Smooth muscle cell (in vitro differentiated cells): ENCODE measurements around the gene FAT1. TPM values are rescaled to one million over a fixed set of nuclear protein-coding genes. Genes with fewer than 3 reads are reported as not detected.

Source experiments
- DNase-seq: peaks from one replicate; lab custom pipeline; 2025; ENCODE audit not compliant: unreplicated experiment; lab: John Stamatoyannopoulos, UW
- H2AFZ ChIP-seq: fragments of 200-600 bp; sonication (generic); 2 replicates; pipeline ENCODE4 v1.6.0; 2016; ENCODE audit warnings: antibody characterized with exemption, low read depth, mild to moderate bottlenecking
- H3F3A ChIP-seq: fragments of 200-600 bp; sonication (generic); 2 replicates; pipeline ENCODE4 v1.6.0; 2017; ENCODE audit warnings: antibody characterized with exemption, low read depth
- H3K27ac ChIP-seq: fragments of 200-600 bp; sonication (generic); 2 replicates; pipeline ENCODE4 v1.5.1; 2016; ENCODE audit warnings: low read depth, mild to moderate bottlenecking
- H3K27me3 ChIP-seq: fragments of 200-600 bp; sonication (generic); 2 replicates; pipeline ENCODE4 v1.6.1; 2016; ENCODE audit warnings: low read depth, mild to moderate bottlenecking
- H3K36me3 ChIP-seq: fragments of 200-600 bp; sonication (generic); 2 replicates; pipeline ENCODE4 v1.5.1; 2016; ENCODE audit warnings: low read depth
- H3K4me1 ChIP-seq: fragments of 200-600 bp; sonication (generic); 2 replicates; pipeline ENCODE4 v1.5.1; 2016; ENCODE audit warnings: low read depth
- H3K4me2 ChIP-seq: fragments of 200-600 bp; sonication (generic); 2 replicates; pipeline ENCODE4 v1.6.0; 2016; ENCODE audit warnings: mild to moderate bottlenecking
- H3K4me3 ChIP-seq: fragments of 200-600 bp; sonication (generic); 2 replicates; pipeline ENCODE4 v1.5.1; 2016; ENCODE audit warnings: mild to moderate bottlenecking
- H3K79me2 ChIP-seq: fragments of 200-600 bp; sonication (generic); 2 replicates; pipeline ENCODE4 v1.6.0; 2016; ENCODE audit warnings: low read depth, mild to moderate bottlenecking
- H3K9ac ChIP-seq: fragments of 200-600 bp; sonication (generic); 2 replicates; pipeline ENCODE4 v1.6.0; 2016; ENCODE audit warnings: low read depth
- H3K9me3 ChIP-seq: fragments of 200-600 bp; sonication (generic); replicated peaks from 2 replicates; pipeline ENCODE4 v1.5.1; 2016; ENCODE audit warnings: low read depth
- H4K20me1 ChIP-seq: fragments of 200-600 bp; sonication (generic); 2 replicates; pipeline ENCODE4 v1.6.0; 2016; ENCODE audit warnings: low read depth
- WGBS: methylation state at CpG from one replicate; pipeline ENCODE4 v1.1.7; 2016; ENCODE audit warnings: low lambda C conversion rate; 5-methylcytosine and 5-hydroxymethylcytosine counted together
- polyA plus RNA-seq: library from polyadenylated mRNA; unstranded; fragments of >200 nt; fragmentation: Nextera tagmentation; extraction: Ambion mirVana; gene quantifications from 2 replicates; pipeline ENCODE4 v1.2.1, GENCODE V29; 2016
- total RNA-seq: library from RNA; depleted of rRNA; stranded (reverse); fragments of >200 nt; gene quantifications from 2 replicates; pipeline ENCODE4 v1.2.3, GENCODE V29; 2014
- TF ChIP-seq, protein P1 (sequence below): fragments of 200-600 bp; sonication (generic); IDR thresholded peaks from 2 replicates; pipeline ENCODE4 v1.5.1; 2017; ENCODE audit warnings: borderline replicate concordance, mild to moderate bottlenecking, antibody characterized with exemption; ENCODE audit not compliant: insufficient read depth, poor library complexity, severe bottlenecking

The FAT1 gene
- total and polyA plus RNA-seq, 2 experiments from 2014 or later = 42.4 to 395 TPM

DNA sequence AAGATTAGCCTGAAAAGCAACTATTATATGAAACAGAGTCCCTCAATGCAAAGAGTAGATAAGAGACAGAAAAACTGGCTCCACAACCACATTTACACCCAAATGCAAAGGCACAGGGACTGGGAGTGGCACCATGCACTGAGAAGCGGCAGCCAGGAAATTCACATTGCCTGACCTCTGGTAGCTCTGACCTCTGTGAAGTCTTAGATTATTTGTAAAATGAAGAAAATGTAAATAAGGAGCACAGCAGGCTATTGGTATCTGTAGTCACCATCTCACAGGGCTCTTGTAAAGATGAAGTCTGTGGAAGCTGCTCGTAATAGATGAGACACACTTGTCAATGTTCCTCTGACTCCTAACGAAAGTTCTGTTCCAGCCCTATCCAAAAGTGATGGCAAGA is 69.7 kb downstream of the FAT1 start:
- TF ChIP-seq, protein P1, sequence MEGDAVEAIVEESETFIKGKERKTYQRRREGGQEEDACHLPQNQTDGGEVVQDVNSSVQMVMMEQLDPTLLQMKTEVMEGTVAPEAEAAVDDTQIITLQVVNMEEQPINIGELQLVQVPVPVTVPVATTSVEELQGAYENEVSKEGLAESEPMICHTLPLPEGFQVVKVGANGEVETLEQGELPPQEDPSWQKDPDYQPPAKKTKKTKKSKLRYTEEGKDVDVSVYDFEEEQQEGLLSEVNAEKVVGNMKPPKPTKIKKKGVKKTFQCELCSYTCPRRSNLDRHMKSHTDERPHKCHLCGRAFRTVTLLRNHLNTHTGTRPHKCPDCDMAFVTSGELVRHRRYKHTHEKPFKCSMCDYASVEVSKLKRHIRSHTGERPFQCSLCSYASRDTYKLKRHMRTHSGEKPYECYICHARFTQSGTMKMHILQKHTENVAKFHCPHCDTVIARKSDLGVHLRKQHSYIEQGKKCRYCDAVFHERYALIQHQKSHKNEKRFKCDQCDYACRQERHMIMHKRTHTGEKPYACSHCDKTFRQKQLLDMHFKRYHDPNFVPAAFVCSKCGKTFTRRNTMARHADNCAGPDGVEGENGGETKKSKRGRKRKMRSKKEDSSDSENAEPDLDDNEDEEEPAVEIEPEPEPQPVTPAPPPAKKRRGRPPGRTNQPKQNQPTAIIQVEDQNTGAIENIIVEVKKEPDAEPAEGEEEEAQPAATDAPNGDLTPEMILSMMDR = no peak
- Histone ChIP-seq H4K20me1 (peaks cover 98% of the 10 kb centered on the region), H2AFZ (no peak overlapping the region), H3F3A (no peaks in the 10 kb centered on the region), H3K4me1 (peaks cover 10% of the 10 kb centered on the region), H3K27ac (no peak overlapping the region), H3K9ac (no peak overlapping the region), H3K79me2 (peaks cover 4% of the 10 kb centered on the region), H3K36me3 (no peaks in the 10 kb centered on the region), H3K27me3 (no peaks in the 10 kb centered on the region), H3K9me3 (no peaks in the 10 kb centered on the region), H3K4me3 (no peak overlapping the region), H3K4me2 (no peak overlapping the region)
- DNase-seq = no peak
- WGBS = 71% methylated on average over 3 of the region's 3 CpGs

DNA sequence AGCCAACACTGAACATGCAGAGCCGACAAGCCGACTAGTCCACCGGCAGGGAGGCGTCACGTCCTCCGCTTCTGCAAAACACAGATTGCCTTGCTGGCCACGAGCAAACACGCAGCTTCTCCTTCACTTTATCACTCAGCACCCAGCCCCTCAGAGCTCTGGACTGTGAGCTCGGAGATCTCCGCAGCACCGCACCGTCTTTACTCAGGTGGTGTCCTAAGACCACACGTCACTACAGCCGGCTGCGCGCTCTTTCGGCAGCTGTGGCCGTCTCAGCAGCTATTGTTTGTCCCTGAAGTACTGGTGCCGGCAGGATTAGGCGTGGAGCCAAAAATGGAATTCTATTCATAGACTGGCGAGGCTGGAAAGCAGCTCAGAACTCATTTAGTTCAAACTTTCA is 72.0 kb downstream of the FAT1 start:
- H2AFZ ChIP-seq = no peak overlapping the region
- WGBS = 86% methylated on average over 21 of the region's 21 CpGs
- H4K20me1 ChIP-seq = peaks cover 85% of the 10 kb centered on the region
- no peak for DNase-seq
- no peaks in the 10 kb centered on the region for H3K27me3 ChIP-seq
- H3K9ac ChIP-seq = no peak overlapping the region
- H3K4me2 ChIP-seq = no peak overlapping the region
- no peaks in the 10 kb centered on the region for H3K9me3 ChIP-seq
- TF ChIP-seq, protein P1 = no peak
- no peaks in the 10 kb centered on the region for H3K36me3 ChIP-seq
- H3F3A ChIP-seq = no peaks in the 10 kb centered on the region
- H3K79me2 ChIP-seq = peaks cover 4% of the 10 kb centered on the region
- H3K27ac ChIP-seq = no peak overlapping the region
- peaks cover 10% of the 10 kb centered on the region for H3K4me1 ChIP-seq
- H3K4me3 ChIP-seq = no peak overlapping the region

DNA sequence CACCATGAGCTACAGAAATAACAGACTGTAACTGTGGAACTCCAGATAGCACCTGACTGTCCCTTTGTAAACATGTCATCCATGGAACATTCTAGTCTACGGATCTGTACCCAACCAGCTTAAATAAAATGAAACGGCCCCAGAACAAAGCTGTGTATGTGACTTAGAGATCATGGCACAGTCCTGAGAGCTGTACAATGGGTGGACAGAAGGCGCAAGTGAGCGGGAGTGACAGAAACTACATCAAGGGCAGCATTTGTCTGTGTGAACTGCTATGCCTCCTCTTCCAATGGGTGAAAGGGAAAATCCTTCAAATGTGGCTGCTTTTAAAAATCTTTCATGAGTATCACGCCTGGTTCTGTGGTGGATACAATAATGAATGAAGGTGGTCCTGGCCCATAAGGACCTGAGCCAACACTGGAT is 72.5 kb downstream of the FAT1 start:
- no peak overlapping the region for H3K4me2 ChIP-seq
- 96% methylated on average over 5 of the region's 5 CpGs for WGBS
- DNase-seq = no peak
- H3K4me3 ChIP-seq = no peak overlapping the region
- H3K9me3 ChIP-seq = no peaks in the 10 kb centered on the region
- no peak overlapping the region for H3K9ac ChIP-seq
- peaks cover 4% of the 10 kb centered on the region for H3K79me2 ChIP-seq
- peaks cover 82% of the 10 kb centered on the region for H4K20me1 ChIP-seq
- no peak overlapping the region for H3K27ac ChIP-seq
- H3K4me1 ChIP-seq = peaks cover 10% of the 10 kb centered on the region
- TF ChIP-seq, protein P1 = no peak
- no peaks in the 10 kb centered on the region for H3K36me3 ChIP-seq
- H3K27me3 ChIP-seq = no peaks in the 10 kb centered on the region
- H3F3A ChIP-seq = no peaks in the 10 kb centered on the region
- H2AFZ ChIP-seq = no peak overlapping the region

DNA sequence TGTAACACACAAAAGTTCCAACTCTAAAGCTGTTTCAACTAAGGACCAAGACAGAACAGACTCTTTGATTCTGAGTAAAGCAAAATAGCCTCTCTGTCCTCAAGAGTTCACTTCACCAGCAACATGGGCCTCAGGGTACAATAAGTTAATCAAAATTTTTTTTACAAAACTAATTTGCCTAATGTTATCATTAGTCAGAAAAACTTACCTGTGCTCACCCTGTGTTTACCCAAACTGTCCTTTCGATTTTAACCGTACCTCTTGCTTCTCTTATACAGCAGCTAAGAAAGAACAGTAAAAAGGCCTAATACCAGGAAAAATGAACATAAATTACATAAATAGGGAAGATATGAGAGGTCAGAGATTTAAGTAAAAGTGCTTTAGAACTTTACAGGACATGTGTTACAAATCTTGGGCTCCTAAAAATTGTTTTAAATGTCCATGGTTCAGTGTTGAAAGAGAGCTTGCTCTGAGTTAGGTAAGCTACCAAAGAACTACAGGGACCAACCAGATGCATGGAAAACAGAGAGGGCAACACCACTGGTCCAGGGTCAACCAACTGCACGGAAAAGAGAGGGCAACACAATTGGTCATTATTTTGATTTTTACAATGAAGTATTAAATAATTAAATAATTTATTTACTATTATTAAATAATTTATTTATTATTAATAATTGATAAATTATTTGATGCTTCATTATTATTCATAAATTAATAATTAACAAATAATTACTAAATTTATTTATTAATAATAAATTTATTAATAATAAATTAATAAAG is 73.1 kb downstream of the FAT1 start:
- no peaks in the 10 kb centered on the region for H3K36me3 ChIP-seq
- no peaks in the 10 kb centered on the region for H3F3A ChIP-seq
- no peak overlapping the region for H3K4me2 ChIP-seq

More for the DNA sequence above, 73.1 kb downstream of the FAT1 start:
- H3K4me3 ChIP-seq = no peak overlapping the region
- TF ChIP-seq, protein P1 = no peak
- no peaks in the 10 kb centered on the region for H3K27me3 ChIP-seq
- peaks cover 4% of the 10 kb centered on the region for H3K79me2 ChIP-seq
- DNase-seq = no peak
- H3K9me3 ChIP-seq = no peaks in the 10 kb centered on the region
- H3K9ac ChIP-seq = no peak overlapping the region
- peaks cover 10% of the 10 kb centered on the region for H3K4me1 ChIP-seq
- peaks cover 79% of the 10 kb centered on the region for H4K20me1 ChIP-seq
- no peak overlapping the region for H2AFZ ChIP-seq
- WGBS = 96% methylated on average over 3 of the region's 3 CpGs
- no peak overlapping the region for H3K27ac ChIP-seq
